Activated T-cell treated with anti-CD3 and anti-CD28 coated beads for 48 hours (primary cell): ENCODE data around the gene ERGIC1.

Experiments used
- DNase-seq: peaks from one replicate; pipeline ENCODE4 v3.0.0-alpha.2; 2020; ENCODE audit warnings: low read depth

The ERGIC1 gene

GRCh38 chr5:172921906-172922305 is 87.9 kb downstream of the ERGIC1 start:
- DNase-seq: no peak

- DNase-seq: no peak
These were observed 89.5 kb downstream of the ERGIC1 start for GRCh38 chr5:172923539-172923938.

- no peak for DNase-seq
These were observed 91.4 kb downstream of the ERGIC1 start for GRCh38 chr5:172925336-172925948.

GRCh38 chr5:172926008-172926523 is 92.0 kb downstream of the ERGIC1 start:
- no peak for DNase-seq

GRCh38 chr5:172926796-172927195 is 92.7 kb downstream of the ERGIC1 start:
- DNase-seq: no peak

GRCh38 chr5:172929371-172929838 is 95.4 kb downstream of the ERGIC1 start:
- DNase-seq: no peak

- DNase-seq: no peak
These were observed 97.0 kb downstream of the ERGIC1 start for GRCh38 chr5:172931001-172931536.

GRCh38 chr5:172932313-172933017 is 98.4 kb downstream of the ERGIC1 start:
- peak; percentile 66 for DNase-seq

- no peak for DNase-seq
These were observed 99.2 kb downstream of the ERGIC1 start for GRCh38 chr5:172933238-172933637.

- no peak for DNase-seq
These were observed 101.0 kb downstream of the ERGIC1 start for GRCh38 chr5:172935096-172935495.

- DNase-seq: no peak
These were observed 102.3 kb downstream of the ERGIC1 start for GRCh38 chr5:172936401-172936800.

GRCh38 chr5:172939071-172939470 is 105.0 kb downstream of the ERGIC1 start:
- no peak for DNase-seq

GRCh38 chr5:172939611-172940267 is 105.7 kb downstream of the ERGIC1 start:
- DNase-seq: no peak

- DNase-seq: no peak
These were observed 106.4 kb downstream of the ERGIC1 start for GRCh38 chr5:172940268-172941066.

- no peak for DNase-seq
These were observed 107.0 kb downstream of the ERGIC1 start for GRCh38 chr5:172941067-172941516.

GRCh38 chr5:172942556-172942955 is 108.5 kb downstream of the ERGIC1 start:
- DNase-seq: no peak

GRCh38 chr5:172943283-172943841 is 109.3 kb downstream of the ERGIC1 start:
- no peak for DNase-seq

- no peak for DNase-seq
These were observed 109.9 kb downstream of the ERGIC1 start for GRCh38 chr5:172943906-172944305.

- DNase-seq: no peak
These were observed 110.7 kb downstream of the ERGIC1 start for GRCh38 chr5:172944741-172945140.

- no peak for DNase-seq
These were observed 111.1 kb downstream of the ERGIC1 start for GRCh38 chr5:172945151-172945550.

GRCh38 chr5:172946146-172946545 is 112.1 kb downstream of the ERGIC1 start:
- no peak for DNase-seq
